Measurements from ENCODE around the gene SYT17.

GRCh38 chr16:19196871-19197270 lies 28.8 kb downstream of the SYT17 start:
- TF ChIP-seq, protein P1, sequence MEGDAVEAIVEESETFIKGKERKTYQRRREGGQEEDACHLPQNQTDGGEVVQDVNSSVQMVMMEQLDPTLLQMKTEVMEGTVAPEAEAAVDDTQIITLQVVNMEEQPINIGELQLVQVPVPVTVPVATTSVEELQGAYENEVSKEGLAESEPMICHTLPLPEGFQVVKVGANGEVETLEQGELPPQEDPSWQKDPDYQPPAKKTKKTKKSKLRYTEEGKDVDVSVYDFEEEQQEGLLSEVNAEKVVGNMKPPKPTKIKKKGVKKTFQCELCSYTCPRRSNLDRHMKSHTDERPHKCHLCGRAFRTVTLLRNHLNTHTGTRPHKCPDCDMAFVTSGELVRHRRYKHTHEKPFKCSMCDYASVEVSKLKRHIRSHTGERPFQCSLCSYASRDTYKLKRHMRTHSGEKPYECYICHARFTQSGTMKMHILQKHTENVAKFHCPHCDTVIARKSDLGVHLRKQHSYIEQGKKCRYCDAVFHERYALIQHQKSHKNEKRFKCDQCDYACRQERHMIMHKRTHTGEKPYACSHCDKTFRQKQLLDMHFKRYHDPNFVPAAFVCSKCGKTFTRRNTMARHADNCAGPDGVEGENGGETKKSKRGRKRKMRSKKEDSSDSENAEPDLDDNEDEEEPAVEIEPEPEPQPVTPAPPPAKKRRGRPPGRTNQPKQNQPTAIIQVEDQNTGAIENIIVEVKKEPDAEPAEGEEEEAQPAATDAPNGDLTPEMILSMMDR (optimal IDR thresholded peaks at IDR 0.05 in 1 of 3, IDR thresholded peaks at IDR 0.05 in 1 of 3, conservative IDR thresholded peaks at IDR 0.05 in 1 of 3; ENCODE audit: extremely low read depth in 1 of 3, insufficient read depth in 2 of 3, low read length in 3 of 3), result no peak
- no peak for TF ChIP-seq EZH2 (IDR thresholded peaks at IDR 0.05; ENCODE audit: low read length)
